HG03280 (cell line): ENCODE results near the gene R3HDM2.
A peak's percentile ranks its signal among the peaks of the same experiment; 100 is the strongest.
"Not testable (repeated sequence)": the region's sequence is repeated elsewhere in the genome, so short reads cannot be mapped to it uniquely, and the experiment has no call there.

Experiments used
- ATAC-seq: cut with Tn5 transposase; IDR thresholded peaks from one replicate; pipeline ENCODE4 v1.9.1; 2021; ENCODE audit warnings: mild to moderate bottlenecking, moderate library complexity; ENCODE audit not compliant: unreplicated experiment

The R3HDM2 gene

GRCh38 chr12:57454213-57454565, 23.3 kb upstream of the R3HDM2 start:
- no peak for ATAC-seq

DNA sequence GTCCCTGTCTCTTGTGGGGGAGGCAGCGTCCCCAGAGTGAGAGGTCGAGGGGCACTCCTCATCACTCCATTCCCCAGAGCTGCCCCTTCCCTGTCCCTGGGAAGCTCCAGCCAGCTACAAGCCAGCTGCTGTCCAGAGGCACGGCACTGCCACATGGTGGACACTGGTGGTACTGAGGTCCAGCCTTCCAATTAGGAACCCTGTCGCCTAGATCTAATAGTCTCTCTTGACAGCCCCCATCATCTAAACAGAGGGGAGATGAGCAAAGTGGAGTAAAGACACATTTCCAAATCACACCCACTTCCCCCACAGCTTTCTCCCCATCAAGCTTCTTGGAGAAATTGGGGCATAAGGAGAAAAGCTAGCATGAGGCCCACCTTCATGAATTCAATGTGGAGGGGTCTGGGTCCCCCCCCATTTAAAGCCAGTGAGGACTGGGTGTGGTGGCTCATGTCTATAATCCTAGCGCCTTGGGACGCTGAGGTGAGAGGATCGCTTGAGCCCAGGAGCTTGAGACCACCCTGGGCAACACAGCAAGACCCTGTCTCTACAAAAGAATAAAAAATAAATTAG, 22.2 kb upstream of the R3HDM2 start:
- ATAC-seq = no peak

GRCh38 chr12:57452181-57452936, 21.5 kb upstream of the R3HDM2 start:
- ATAC-seq = no peak

GRCh38 chr12:57451233-57451778, 20.5 kb upstream of the R3HDM2 start:
- no peak for ATAC-seq

GRCh38 chr12:57450057-57450456, 19.2 kb upstream of the R3HDM2 start:
- no peak for ATAC-seq

GRCh38 chr12:57449375-57449774, 18.5 kb upstream of the R3HDM2 start:
- ATAC-seq = no peak

DNA sequence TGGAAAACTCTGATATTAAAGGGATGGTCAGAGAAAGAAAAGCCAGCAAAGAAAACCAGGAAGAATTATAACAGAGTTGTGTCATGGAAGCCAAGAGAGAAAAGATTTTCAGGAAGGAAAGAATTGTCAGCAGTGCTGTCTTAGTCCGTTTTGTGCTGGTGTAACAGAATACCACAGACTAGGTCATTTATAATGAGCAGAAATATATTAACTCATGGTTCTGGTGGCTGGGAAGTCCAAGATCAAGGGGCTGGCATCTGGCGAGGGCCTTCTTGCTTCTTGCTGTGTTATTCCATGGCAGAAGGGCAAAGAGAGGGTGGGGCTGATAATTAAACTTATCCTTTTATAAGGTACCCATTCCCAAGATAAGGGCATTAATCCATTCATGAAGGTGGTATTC, 17.8 kb upstream of the R3HDM2 start:
- no peak for ATAC-seq

GRCh38 chr12:57446292-57446960, 15.6 kb upstream of the R3HDM2 start:
- ATAC-seq = no peak

DNA sequence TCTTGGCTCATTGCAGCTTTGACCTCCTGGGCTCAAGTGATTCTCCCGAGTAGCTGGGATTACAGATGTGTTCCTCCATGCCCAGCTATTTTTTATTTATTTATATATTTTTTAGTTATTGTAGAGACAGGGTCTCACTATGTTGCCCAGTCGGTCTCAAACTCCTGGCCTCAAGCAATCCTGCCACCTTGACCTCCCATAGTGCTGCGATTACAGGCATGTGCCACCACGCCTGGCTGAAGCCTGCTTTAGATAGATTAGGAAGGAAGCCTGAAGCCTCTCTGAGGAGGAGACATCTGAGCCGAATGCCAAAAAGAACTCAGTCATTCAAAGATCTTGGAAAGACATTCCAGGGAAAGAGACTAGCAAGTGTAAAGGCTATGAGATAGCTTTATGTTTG, 13.9 kb upstream of the R3HDM2 start:
- ATAC-seq = no peak

DNA sequence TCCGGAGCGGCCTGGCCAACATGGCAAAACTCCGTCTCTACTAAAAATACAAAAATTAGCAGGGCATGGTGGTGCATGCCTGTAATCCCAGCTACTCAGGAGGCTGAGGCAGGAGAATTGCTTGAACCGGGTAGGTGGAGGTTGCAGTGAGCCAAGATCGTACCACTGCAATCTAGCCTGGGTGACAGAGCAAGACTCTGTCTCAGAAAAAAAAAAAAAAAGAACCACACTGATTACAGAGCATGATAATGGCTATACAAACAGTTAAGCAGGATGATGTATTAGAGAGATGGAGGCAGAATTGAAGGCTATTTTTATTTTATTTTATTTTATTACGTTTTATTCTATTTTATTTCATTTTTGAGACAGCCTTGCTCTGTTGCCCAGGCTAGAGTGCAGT, 13.5 kb upstream of the R3HDM2 start:
- ATAC-seq = not testable (repeated sequence)

DNA sequence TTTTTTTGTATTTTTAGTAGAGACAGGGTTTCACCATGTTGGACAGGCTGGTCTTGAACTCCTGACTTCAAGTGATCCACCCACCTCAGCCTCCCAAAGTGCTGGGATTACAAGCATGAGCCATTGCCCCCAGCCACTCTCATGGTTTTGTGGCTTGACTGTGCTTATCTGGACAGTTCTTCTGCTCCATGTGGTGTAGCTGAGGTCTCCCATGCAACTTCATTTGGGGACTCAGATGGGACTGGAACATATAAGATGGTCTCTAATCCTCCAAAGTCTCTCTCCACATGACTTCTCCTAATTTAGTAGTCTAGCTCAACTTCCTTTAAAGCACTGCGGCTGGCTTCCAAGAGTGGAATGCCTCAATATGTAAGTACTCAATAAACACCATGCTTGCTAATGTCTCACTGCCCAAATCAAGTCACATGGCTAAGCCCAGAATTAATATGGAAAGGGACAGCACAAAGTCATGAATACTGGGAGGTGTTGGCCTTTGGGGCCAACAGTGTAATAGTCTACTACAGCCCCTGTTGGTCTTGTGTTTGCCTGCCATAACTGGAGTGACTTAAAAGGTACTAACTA, 11.1 kb upstream of the R3HDM2 start:
- no peak for ATAC-seq

DNA sequence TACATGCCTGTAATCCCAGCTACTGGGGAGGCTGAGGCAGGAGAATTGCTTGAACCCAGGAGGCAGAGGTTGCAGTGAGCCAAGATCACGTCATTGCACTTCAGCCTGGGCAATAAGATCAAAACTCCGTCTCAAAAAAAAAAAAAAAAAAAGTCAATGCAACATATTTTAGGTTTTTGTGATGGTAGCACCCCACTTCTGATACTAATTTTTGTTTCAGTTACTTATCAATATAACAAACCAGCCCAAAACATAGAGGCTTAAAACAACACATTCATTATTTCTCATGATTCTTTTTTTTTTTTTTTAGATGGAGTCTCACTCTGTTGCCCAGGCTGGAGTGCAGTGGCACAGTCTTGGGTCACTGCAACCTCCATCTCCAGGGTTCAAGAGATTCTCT, 10.6 kb upstream of the R3HDM2 start:
- ATAC-seq = not testable (repeated sequence)

- no peak for ATAC-seq
Measured at GRCh38 chr12:57439762-57440266, 9.0 kb upstream of the R3HDM2 start.

DNA sequence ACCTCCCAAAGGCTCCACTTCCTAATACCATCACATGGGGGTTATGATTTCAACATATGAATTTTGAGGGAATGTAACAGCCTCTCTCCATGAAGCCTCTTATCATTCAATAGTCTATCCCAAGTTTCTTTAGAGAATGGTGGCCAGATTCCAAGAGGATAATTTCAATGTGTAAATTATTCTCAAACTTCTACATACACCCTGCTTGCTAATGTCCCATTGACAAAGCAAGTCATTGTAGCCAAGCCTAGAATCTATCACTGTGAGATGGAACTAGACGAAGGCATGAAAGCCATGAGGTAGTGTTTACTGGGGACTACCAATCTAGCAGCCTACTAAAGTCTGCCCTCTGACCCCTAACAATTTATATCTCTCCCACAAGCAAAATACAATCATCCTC, 7.6 kb upstream of the R3HDM2 start:
- ATAC-seq = no peak

- ATAC-seq = no peak
Measured at GRCh38 chr12:57435293-57435692, 4.5 kb upstream of the R3HDM2 start.

DNA sequence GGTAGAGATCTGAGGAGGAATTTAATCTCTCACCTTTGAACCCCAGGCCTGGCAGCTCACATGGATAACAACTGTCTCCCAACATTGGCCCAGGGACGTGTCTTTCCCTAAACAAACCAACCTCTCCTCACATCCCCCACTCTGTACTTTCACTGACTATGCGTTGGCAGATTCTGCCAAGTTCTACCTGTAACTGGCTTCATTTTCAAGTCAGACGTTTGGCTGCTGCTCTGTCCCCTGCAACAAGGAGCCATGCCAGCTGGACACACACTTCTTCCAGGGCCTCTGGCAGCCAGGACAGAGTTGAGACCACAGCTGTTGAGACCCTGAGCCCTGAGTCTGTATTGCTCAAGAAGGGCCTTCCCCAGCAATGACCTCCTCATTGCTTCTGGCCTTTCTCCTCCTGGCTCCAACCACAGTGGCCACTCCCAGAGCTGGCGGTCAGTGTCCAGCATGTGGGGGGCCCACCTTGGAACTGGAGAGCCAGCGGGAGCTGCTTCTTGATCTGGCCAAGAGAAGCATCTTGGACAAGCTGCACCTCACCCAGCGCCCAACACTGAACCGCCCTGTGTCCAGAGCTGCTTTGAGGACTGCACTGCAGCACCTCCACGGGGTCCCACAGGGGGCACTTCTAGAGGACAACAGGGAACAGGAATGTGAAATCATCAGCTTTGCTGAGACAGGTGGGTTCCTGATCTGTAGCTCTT, 3.8 kb upstream of the R3HDM2 start, which contains the start of gene INHBC:
Gene INHBC, plus strand, starts transcription at position 268 of the 707 bp plus-strand sequence. Its CDS starts 103 bp downstream, at position 371.
- ATAC-seq = no peak

DNA sequence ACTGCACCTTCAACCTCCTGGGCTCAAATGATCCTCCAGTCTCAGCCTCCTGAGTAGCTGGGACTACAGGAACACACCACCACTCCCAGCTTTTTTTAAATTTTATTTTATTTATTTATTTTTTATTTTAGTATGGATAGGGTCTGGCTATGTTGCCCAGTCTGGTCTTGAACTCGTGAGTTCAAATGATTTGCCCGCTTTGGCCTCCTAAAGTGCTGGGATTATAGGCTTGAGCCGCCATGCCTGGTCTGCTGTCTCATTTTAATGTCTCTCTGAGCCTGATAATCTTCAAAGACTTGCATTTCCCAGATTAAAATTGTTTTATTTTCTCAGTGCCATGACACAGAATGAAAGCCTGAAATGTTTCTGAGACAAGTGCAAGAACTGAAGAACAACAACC, 2.5 kb upstream of the R3HDM2 start:
- no peak for ATAC-seq

- ATAC-seq = no peak
Measured at GRCh38 chr12:57431654-57432188, 878 bp upstream of the R3HDM2 start.

DNA sequence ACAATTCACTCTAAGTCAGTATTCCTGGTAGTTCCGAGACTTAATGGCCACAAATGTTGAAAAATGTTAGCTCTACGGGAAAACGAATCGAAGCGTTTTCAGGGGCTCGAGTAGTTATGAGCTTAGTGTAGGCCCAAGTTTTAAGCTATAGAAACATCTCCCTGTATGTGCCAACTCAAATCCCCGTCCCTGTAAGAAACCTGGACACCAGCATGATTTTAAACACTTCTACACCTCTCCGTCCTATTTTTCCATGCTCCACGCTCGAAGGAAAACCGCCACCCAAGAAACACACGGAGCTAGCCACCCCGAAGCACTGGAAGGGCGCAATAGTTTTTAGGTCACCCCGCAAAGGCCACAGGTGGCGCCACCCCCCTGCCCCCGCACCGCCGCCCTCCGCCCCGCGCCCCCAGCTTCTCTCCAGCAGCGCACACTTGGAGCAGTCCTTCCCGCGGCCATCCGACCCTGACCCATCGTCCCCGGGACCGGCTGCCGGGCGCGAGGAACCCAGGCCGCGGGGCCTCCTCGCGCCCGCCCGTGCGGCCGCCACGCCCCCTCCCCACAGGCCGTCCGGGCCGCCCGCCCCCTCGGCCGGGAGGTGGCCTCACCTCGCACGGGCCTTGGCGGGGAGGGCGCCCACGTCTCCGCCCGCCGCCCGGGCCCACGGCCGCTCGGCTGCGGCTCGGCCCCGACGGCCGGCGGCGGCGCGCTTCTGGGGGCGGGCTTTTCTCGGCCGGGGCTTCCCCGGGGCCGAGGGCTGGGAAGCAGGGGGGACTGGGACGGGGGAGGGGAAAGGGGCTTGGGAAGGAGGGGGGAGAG, 522 bp downstream of the R3HDM2 start:
- ATAC-seq = peak; percentile 59
